Activated naive CD8-positive, alpha-beta T cell (primary cell): ENCODE data around the gene SH2B3.

Experiments used
- H3K27ac Mint-ChIP-seq: one replicate; pipeline ENCODE4 v1.8.0; 2021; ENCODE audit warnings: mixed read lengths
- H3K27me3 Mint-ChIP-seq: one replicate; pipeline ENCODE4 v1.8.0; 2021; ENCODE audit warnings: mixed read lengths
- H3K36me3 Mint-ChIP-seq: one replicate; pipeline ENCODE4 v1.8.0; 2021; ENCODE audit warnings: mixed read lengths
- H3K4me1 Mint-ChIP-seq: one replicate; pipeline ENCODE4 v1.8.0; 2021; ENCODE audit warnings: low read depth, mixed read lengths
- H3K4me3 Mint-ChIP-seq: one replicate; pipeline ENCODE4 v1.8.0; 2021; ENCODE audit warnings: mild to moderate bottlenecking, mixed read lengths
- H3K9me3 Mint-ChIP-seq: one replicate; pipeline ENCODE4 v1.8.0; 2021; ENCODE audit warnings: low read depth, mixed read lengths

Gene SH2B3

DNA sequence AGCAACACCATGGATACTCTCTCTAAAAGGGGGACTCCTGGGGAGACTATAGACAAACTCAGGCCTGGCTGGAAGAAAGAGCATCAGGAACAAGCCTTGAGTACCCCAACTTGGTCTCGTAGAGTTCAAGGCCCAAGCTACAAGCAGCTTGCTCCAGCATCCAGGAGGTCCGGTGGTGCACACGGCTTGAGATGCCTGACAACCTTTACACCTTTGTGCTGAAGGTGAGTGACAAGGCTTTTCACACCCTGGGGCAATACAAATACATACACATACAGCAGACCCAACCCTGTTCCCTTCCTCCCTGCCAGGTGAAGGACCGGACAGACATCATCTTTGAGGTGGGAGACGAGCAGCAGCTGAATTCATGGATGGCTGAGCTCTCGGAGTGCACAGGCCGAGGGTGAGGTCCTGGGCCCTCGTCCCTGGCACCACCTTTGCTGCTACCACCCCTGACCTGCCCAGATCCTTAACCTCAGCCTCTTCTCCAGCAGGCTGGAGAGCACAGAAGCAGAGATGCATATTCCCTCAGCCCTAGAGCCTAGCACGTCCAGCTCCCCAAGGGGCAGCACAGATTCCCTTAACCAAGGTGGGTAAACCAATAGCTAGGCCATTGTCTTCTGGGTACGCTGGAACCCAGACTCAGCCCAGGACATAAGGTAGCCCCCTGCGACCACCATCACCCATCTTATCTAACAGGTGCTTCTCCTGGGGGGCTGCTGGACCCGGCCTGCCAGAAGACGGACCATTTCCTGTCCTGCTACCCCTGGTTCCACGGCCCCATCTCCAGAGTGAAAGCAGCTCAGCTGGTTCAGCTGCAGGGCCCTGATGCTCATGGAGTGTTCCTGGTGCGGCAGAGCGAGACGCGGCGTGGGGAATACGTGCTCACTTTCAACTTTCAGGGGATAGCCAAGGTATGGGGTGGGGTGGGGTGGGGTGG lies 41.2 kb downstream of the SH2B3 start:
- H3K36me3 Mint-ChIP-seq, result peaks cover 4% of the 10 kb centered on the region
- H3K27me3 Mint-ChIP-seq, result no peaks in the 10 kb centered on the region
- H3K4me3 Mint-ChIP-seq, result peak overlapping the region; percentile 13
- no peaks in the 10 kb centered on the region for H3K9me3 Mint-ChIP-seq
- H3K4me1 Mint-ChIP-seq, result peaks cover 66% of the 10 kb centered on the region
- H3K27ac Mint-ChIP-seq, result peak overlapping the region; percentile 61

DNA sequence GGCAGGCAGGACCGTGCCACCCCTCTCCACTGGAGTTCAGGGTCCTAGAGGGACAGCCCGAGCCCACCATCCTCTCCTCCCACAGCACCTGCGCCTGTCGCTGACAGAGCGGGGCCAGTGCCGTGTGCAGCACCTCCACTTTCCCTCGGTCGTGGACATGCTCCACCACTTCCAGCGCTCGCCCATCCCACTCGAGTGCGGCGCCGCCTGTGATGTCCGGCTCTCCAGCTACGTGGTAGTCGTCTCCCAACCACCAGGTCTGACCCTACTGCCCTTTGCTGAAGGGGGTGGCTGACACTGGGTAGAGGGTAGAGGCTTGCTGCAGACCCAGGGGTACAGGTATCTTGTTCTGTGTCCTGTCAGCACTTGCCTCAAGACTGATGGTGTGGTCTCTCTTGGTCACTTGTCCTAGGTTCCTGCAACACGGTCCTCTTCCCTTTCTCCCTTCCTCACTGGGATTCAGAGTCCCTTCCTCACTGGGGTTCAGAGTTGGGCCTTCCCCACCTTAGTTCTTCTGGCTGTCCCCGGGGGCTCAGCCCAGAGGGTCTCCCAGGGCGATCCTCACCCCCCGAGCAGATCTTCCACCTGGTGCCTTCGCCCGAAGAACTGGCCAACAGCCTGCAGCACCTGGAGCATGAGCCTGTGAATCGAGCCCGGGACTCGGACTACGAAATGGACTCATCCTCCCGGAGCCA lies 42.0 kb downstream of the SH2B3 start:
- H3K27me3 Mint-ChIP-seq, result no peaks in the 10 kb centered on the region
- no peak overlapping the region for H3K4me3 Mint-ChIP-seq
- no peaks in the 10 kb centered on the region for H3K9me3 Mint-ChIP-seq
- H3K27ac Mint-ChIP-seq, result peak overlapping the region; percentile 41
- peaks cover 60% of the 10 kb centered on the region for H3K4me1 Mint-ChIP-seq
- H3K36me3 Mint-ChIP-seq, result peaks cover 4% of the 10 kb centered on the region

- Mint-ChIP-seq H3K27ac (peak overlapping the region; percentile 41), H3K27me3 (no peaks in the 10 kb centered on the region), H3K4me1 (peaks cover 54% of the 10 kb centered on the region), H3K36me3 (peaks cover 4% of the 10 kb centered on the region), H3K9me3 (no peaks in the 10 kb centered on the region), H3K4me3 (no peak overlapping the region)
These were observed 42.6 kb downstream of the SH2B3 start for GRCh38 chr12:111448266-111448830.

GRCh38 chr12:111448846-111449790 lies 43.4 kb downstream of the SH2B3 start:
- no peaks in the 10 kb centered on the region for H3K9me3 Mint-ChIP-seq
- H3K36me3 Mint-ChIP-seq, result peaks cover 4% of the 10 kb centered on the region
- H3K4me1 Mint-ChIP-seq, result peaks cover 47% of the 10 kb centered on the region
- no peaks in the 10 kb centered on the region for H3K27me3 Mint-ChIP-seq
- H3K4me3 Mint-ChIP-seq, result no peak overlapping the region
- H3K27ac Mint-ChIP-seq, result peak overlapping the region; percentile 28

DNA sequence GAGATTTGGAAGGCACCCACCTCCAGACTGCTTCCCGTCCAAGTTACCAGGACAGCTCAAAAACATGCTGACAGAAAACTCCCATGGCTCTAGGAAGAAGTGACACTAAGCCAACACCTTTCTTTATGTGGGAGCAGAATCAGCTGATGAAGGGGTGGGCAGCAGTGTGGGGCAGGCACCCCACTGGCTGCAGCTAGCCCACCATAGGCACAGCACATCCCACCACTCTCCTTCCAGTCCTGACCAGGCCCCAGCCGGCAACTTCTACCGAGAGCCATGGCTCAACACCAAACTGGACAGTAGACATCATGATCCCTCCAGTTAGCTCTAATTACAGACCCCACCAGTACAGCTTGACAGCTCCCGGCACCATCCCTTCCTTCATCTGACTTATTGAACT lies 45.0 kb downstream of the SH2B3 start:
- Mint-ChIP-seq H3K36me3 (peaks cover 4% of the 10 kb centered on the region), H3K27me3 (no peaks in the 10 kb centered on the region), H3K4me1 (peaks cover 38% of the 10 kb centered on the region), H3K27ac (peak overlapping the region; percentile 65), H3K4me3 (no peak overlapping the region), H3K9me3 (no peaks in the 10 kb centered on the region)

GRCh38 chr12:111451232-111451631 lies 45.5 kb downstream of the SH2B3 start:
- peak overlapping the region; percentile 65 for H3K27ac Mint-ChIP-seq
- H3K9me3 Mint-ChIP-seq, result no peaks in the 10 kb centered on the region
- H3K36me3 Mint-ChIP-seq, result peaks cover 4% of the 10 kb centered on the region

GRCh38 chr12:111451649-111452129 lies 46.0 kb downstream of the SH2B3 start:
- Mint-ChIP-seq H3K4me1 (peaks cover 30% of the 10 kb centered on the region), H3K9me3 (no peaks in the 10 kb centered on the region), H3K36me3 (peaks cover 4% of the 10 kb centered on the region), H3K27ac (peak overlapping the region; percentile 61), H3K4me3 (no peak overlapping the region), H3K27me3 (no peaks in the 10 kb centered on the region)

More at GRCh38 chr12:111451232-111451631, 45.5 kb downstream of the SH2B3 start:
- H3K4me3 Mint-ChIP-seq, result no peak overlapping the region
- peaks cover 33% of the 10 kb centered on the region for H3K4me1 Mint-ChIP-seq
- no peaks in the 10 kb centered on the region for H3K27me3 Mint-ChIP-seq

DNA sequence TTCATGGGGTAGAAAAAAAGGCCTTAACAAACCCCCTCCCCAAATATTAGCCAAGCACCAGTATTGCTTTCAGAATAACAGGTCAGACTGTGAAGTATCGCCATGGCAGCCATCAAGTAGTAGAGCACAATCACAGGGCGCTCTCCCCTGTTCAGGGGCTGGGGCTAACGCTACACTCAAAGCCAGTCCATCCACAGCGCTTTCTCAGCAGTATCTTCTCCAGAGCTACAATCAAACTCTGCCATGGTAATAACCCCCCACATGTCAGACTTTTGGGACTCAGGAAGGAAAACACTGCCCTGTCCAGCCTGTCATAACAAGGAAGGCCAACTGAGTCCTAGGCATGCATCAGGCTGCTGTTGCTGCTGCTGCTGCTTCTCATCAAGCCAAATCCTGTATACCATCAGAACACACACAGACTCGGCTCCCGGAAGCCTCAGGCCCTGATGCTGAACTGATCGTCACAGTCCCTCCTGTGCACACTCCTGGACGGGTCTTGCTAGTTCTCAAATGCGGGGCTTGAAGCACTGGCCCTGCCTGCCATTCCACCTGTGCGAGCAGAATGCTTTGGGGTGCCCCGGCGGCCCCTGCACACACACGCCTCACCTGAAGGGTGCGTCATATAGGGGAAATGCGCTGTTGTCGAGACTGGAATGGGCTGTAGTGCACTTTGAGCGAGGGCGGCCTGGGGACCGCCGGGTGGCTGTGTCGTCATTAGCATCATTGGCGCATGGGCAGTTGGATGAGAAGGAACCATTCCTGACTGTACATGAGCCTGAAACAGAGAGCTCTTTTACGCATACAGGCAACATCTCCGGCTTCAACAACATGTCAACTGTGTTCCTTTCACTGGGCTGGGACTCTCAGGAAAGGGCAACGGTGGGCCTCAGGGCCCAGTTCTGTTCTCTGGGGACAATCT lies 47.6 kb downstream of the SH2B3 start:
- no peaks in the 10 kb centered on the region for H3K9me3 Mint-ChIP-seq
- H3K27ac Mint-ChIP-seq, result peak overlapping the region; percentile 29
- no peaks in the 10 kb centered on the region for H3K27me3 Mint-ChIP-seq
- H3K4me1 Mint-ChIP-seq, result peaks cover 27% of the 10 kb centered on the region
- H3K4me3 Mint-ChIP-seq, result no peak overlapping the region
- H3K36me3 Mint-ChIP-seq, result peaks cover 4% of the 10 kb centered on the region

GRCh38 chr12:111454311-111454710 lies 48.6 kb downstream of the SH2B3 start:
- H3K4me3 Mint-ChIP-seq, result no peak overlapping the region
- H3K27ac Mint-ChIP-seq, result no peak overlapping the region
- H3K36me3 Mint-ChIP-seq, result peaks cover 4% of the 10 kb centered on the region
- H3K4me1 Mint-ChIP-seq, result peaks cover 21% of the 10 kb centered on the region
- no peaks in the 10 kb centered on the region for H3K27me3 Mint-ChIP-seq
- no peaks in the 10 kb centered on the region for H3K9me3 Mint-ChIP-seq

- Mint-ChIP-seq H3K27ac (peak overlapping the region; percentile 30), H3K36me3 (peaks cover 4% of the 10 kb centered on the region), H3K4me3 (no peak overlapping the region), H3K9me3 (no peaks in the 10 kb centered on the region), H3K4me1 (peaks cover 18% of the 10 kb centered on the region), H3K27me3 (no peaks in the 10 kb centered on the region)
These were observed 49.2 kb downstream of the SH2B3 start for GRCh38 chr12:111454716-111455447.

DNA sequence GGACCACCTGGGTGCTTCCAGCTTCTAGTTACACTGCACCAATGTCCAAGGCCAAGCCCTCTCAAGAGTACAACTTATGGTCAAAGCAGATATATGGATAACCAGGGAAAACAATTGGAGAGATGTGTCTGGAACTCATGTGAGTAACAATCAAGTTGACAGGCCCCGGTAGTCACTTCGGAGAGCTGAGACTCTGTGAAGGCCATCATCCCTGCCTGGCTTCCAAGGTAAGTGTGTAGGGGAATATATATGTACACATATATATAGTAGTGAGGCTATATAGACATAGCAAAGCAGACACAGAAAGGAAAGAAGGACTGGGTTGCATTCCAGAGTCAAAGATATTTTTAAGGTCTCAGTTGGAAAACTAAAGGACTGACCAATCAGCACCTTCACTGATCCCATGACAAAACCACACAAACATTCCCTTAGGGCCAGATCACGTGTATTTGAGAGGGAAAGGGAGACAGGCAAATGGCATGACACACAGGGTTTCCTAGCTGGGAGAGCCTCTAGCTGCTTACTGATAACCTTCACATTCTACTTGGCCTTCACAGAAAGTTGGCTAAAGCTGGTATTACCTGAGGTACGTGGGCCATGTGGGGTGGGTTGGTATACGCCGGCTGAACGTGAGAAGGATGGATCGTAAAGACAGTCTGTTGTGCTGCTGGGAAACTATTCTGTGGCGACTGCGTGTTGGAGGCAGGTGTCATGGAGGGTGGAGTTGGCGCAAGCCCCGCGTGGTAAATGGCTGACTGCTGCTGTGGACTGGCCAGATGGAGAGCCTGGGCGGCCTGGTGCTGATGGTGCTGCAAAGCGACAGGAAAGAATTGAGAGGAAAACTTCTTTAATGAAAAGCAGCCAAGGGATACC lies 50.0 kb downstream of the SH2B3 start:
- Mint-ChIP-seq H3K36me3 (peaks cover 4% of the 10 kb centered on the region), H3K27me3 (no peaks in the 10 kb centered on the region), H3K27ac (peak overlapping the region; percentile 41), H3K9me3 (no peaks in the 10 kb centered on the region), H3K4me3 (no peak overlapping the region), H3K4me1 (peaks cover 14% of the 10 kb centered on the region)

- H3K4me1 Mint-ChIP-seq, result peaks cover 3% of the 10 kb centered on the region
- H3K27ac Mint-ChIP-seq, result peak overlapping the region; percentile 5
- no peak overlapping the region for H3K4me3 Mint-ChIP-seq
- no peaks in the 10 kb centered on the region for H3K9me3 Mint-ChIP-seq
- no peaks in the 10 kb centered on the region for H3K36me3 Mint-ChIP-seq
- H3K27me3 Mint-ChIP-seq, result no peaks in the 10 kb centered on the region
These were observed 51.3 kb downstream of the SH2B3 start for GRCh38 chr12:111457071-111457470.
